Measurements from ENCODE around the gene RAB3D.

RAB3D gene

GRCh38 chr19:11364296-11364904 is 24.9 kb upstream of the RAB3D start:
- peaks cover 0 to 79% (median 40%) of the 10 kb centered on the region in 3 donors for H3K36me3 ChIP-seq
- no peak for DNase-seq
- no peak overlapping the region for H3K27ac ChIP-seq
- TF ChIP-seq CTCF (IDR thresholded peaks at IDR 0.05), result no peak
- H3K9me3 ChIP-seq, result no peaks in the 10 kb centered on the region
- no peaks in the 10 kb centered on the region for H3K27me3 ChIP-seq
- intact Hi-C loops (cut with DNase I; ENCODE audit: low total_unique reads), result no loop called here
- H3K4me1 ChIP-seq, result no peaks in the 10 kb centered on the region
- no peak overlapping the region for H3K4me3 ChIP-seq

- intact Hi-C loops (cut with DNase I; ENCODE audit: low total_unique reads), result no loop called here
- peaks cover 0 to 83% (median 43%) of the 10 kb centered on the region in 3 donors for H3K36me3 ChIP-seq
- H3K27me3 ChIP-seq, result no peaks in the 10 kb centered on the region
- no peak overlapping the region for H3K4me3 ChIP-seq
- no peaks in the 10 kb centered on the region for H3K4me1 ChIP-seq
- H3K9me3 ChIP-seq, result no peaks in the 10 kb centered on the region
- DNase-seq, result no peak
- no peak for TF ChIP-seq CTCF (IDR thresholded peaks at IDR 0.05)
- H3K27ac ChIP-seq, result no peak overlapping the region
Measured at GRCh38 chr19:11363881-11364280, 24.4 kb upstream of the RAB3D start.

- Histone ChIP-seq H3K4me1 (no peaks in the 10 kb centered on the region), H3K27me3 (no peaks in the 10 kb centered on the region), H3K9me3 (no peaks in the 10 kb centered on the region), H3K36me3 (peaks cover 0 to 88% (median 43%) of the 10 kb centered on the region in 3 donors), H3K27ac (no peak overlapping the region), H3K4me3 (no peak overlapping the region)
- TF ChIP-seq CTCF (IDR thresholded peaks at IDR 0.05), result no peak
- intact Hi-C loops (cut with DNase I; ENCODE audit: low total_unique reads), result no loop called here
- no peak for DNase-seq
Measured at GRCh38 chr19:11361771-11362731, 22.6 kb upstream of the RAB3D start.

- Histone ChIP-seq H3K4me3 (no peak overlapping the region), H3K27me3 (no peaks in the 10 kb centered on the region), H3K36me3 (peaks cover 0 to 85% (median 43%) of the 10 kb centered on the region in 3 donors), H3K4me1 (peaks cover 0 to 7% (median 4%) of the 10 kb centered on the region in 4 donors), H3K27ac (no peak overlapping the region), H3K9me3 (no peaks in the 10 kb centered on the region)
- TF ChIP-seq CTCF (IDR thresholded peaks at IDR 0.05), result no peak
- no peak for DNase-seq
- intact Hi-C loops (cut with DNase I; ENCODE audit: low total_unique reads), result no loop called here
Measured at GRCh38 chr19:11361037-11361770, 21.7 kb upstream of the RAB3D start.

GRCh38 chr19:11359421-11359820 is 20.0 kb upstream of the RAB3D start:
- Histone ChIP-seq H3K9me3 (no peaks in the 10 kb centered on the region), H3K4me3 (no peak overlapping the region), H3K27me3 (no peaks in the 10 kb centered on the region), H3K4me1 (peaks cover 0 to 23% (median 15%) of the 10 kb centered on the region in 4 donors), H3K36me3 (peaks cover 0 to 67% (median 32%) of the 10 kb centered on the region in 3 donors), H3K27ac (no peak overlapping the region)
- no peak for DNase-seq
- TF ChIP-seq CTCF (IDR thresholded peaks at IDR 0.05), result no peak
- intact Hi-C loops (cut with DNase I; ENCODE audit: low total_unique reads), result no loop called here
